A673 (cell line): Measurements from ENCODE around the gene CIT. TPM values are rescaled to one million over a fixed set of nuclear protein-coding genes. Genes with fewer than 3 reads are reported as not detected.

ENCODE experiments used
- BruUV-seq: library from RNA; stranded (reverse); fragments of 400-500 nt; replicated peaks from 2 replicates; lab custom pipeline; 2021; lab: Mats Ljungman, UMichigan
- CTCF ChIA-PET: fragments of 300-600 bp; sonication (Branson Sonifier 250); formaldehyde crosslinking; loops from one replicate; lab custom pipeline; 2022; ENCODE audit warnings: antibody characterized with exemption; lab: Charles Lee
- POLR2A ChIA-PET: fragments of 300-600 bp; sonication (Branson Sonifier 250); formaldehyde crosslinking; loops from one replicate; lab custom pipeline; 2022; ENCODE audit warnings: antibody characterized with exemption; ENCODE audit not compliant: low non-redundant PET; lab: Charles Lee
- DNase-seq: peaks from one replicate; pipeline ENCODE4 v3.0.0-alpha.2; 2015; ENCODE audit warnings: low spot score
- H3K27ac ChIP-seq: fragments of 200-600 bp; sonication (generic); 2 replicates; pipeline ENCODE4 v1.5.1; 2016; ENCODE audit warnings: mixed run types, low read depth, mild to moderate bottlenecking, mixed read lengths, antibody characterized with exemption, low read length; ENCODE audit not compliant: poor library complexity, severe bottlenecking
- H3K27me3 ChIP-seq: fragments of 200-600 bp; sonication (generic); replicated peaks from 2 replicates; pipeline ENCODE4 v1.6.1; 2017; ENCODE audit warnings: mixed run types, low read depth, mild to moderate bottlenecking, mixed read lengths, antibody characterized with exemption, low read length; ENCODE audit not compliant: insufficient read depth, poor library complexity
- H3K36me3 ChIP-seq: fragments of 200-600 bp; sonication (generic); 2 replicates; pipeline ENCODE4 v1.6.1; 2016; ENCODE audit warnings: mixed run types, mild to moderate bottlenecking, mixed read lengths, antibody characterized with exemption, low read length; ENCODE audit not compliant: insufficient read depth, poor library complexity, severe bottlenecking
- H3K4me1 ChIP-seq: fragments of 200-600 bp; sonication (generic); 2 replicates; pipeline ENCODE4 v1.6.1; 2017; ENCODE audit warnings: mixed run types, mild to moderate bottlenecking, mixed read lengths, antibody characterized with exemption, low read length; ENCODE audit not compliant: insufficient read depth, poor library complexity, severe bottlenecking
- H3K4me3 ChIP-seq: fragments of 200-600 bp; sonication (generic); 2 replicates; pipeline ENCODE4 v1.5.1; 2016; ENCODE audit warnings: low read depth, mixed run types, mild to moderate bottlenecking, mixed read lengths, low read length; ENCODE audit not compliant: poor library complexity, severe bottlenecking
- H3K9me3 ChIP-seq: fragments of 200-600 bp; sonication (generic); 2 replicates; pipeline ENCODE4 v1.6.1; 2016; ENCODE audit warnings: mixed run types, low read depth, mild to moderate bottlenecking, mixed read lengths, antibody characterized with exemption, low read length; ENCODE audit not compliant: poor library complexity, severe bottlenecking
- EZH2 ChIP-seq: fragments of 200-600 bp; sonication (generic); IDR thresholded peaks from 2 replicates; pipeline ENCODE4 v1.6.1; 2017; ENCODE audit warnings: borderline replicate concordance, low read depth, mild to moderate bottlenecking, mixed read lengths, antibody characterized with exemption, low read length; ENCODE audit not compliant: poor library complexity, severe bottlenecking
- intact Hi-C: fragments of 100-400 bp; cut with micrococcal nuclease; formaldehyde crosslinking; loops from one replicate; pipeline ENCODE4 v1.10.0; 2022; ENCODE audit not compliant: unreplicated experiment
- total RNA-seq: library from RNA; stranded (reverse); gene quantifications from 2 replicates; pipeline ENCODE4 v1.2.3, GENCODE V29; 2021
- TF ChIP-seq, protein P1 (sequence below): fragments of 300-800, 200-600 bp; sonication (generic); conservative IDR thresholded peaks from 2 replicates; pipeline ENCODE4 v1.5.1; 2017; ENCODE audit warnings: low read depth, mild to moderate bottlenecking, antibody characterized with exemption, low read length, moderate library complexity, mixed read lengths

Gene CIT
- total RNA-seq, 1 experiment from 2014 or later, result 62.4 TPM

DNA sequence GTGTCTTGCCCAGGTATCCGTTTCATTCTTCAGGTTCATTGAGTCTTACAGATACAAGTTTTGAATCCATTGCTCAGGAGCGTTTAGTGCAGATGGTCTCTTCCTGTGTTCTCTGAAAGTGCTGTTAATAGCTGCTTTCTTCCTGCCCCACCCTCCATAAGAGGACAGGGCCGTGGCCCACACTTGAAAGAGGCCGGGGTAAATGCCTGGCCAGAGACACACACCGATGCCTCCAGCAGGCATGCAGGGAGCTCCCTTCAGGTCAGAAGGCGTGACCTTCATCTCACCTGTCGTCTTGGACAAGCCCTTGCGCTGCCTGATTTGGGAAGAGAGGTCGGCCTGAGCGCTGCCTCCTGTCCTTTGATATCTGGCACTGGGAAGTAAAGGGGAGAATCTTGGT is 197.6 kb downstream of the CIT start:
- Histone ChIP-seq H3K36me3 (peaks cover 46% of the 10 kb centered on the region), H3K4me3 (no peak overlapping the region), H3K9me3 (no peaks in the 10 kb centered on the region), H3K27me3 (no peaks in the 10 kb centered on the region), H3K27ac (no peak overlapping the region), H3K4me1 (no peaks in the 10 kb centered on the region)
- POLR2A ChIA-PET, result no interaction called here
- DNase-seq, result no peak
- TF ChIP-seq EZH2, result no peak
- BruUV-seq, result no TSS peak
- CTCF ChIA-PET, result no interaction called here
- intact Hi-C loops, result no loop called here

DNA sequence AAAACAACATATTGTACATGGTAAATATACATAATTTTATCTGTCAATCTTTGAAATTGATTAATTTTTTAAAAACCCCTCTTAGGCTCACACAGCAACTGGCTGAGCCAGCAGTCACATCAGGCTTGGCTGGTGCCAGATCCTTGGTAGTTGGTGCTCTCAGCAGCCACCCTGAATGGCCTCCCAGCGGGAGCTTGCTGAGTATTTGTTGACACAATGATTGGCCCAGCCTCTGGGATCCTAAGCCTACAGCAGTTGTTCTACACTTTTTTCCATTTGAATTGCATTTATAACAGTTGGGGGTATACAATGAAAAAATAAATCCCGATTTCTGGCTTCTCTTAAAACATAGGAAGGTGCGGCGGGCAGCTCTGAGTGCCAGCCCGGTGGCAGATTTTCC is 198.0 kb downstream of the CIT start:
- Histone ChIP-seq H3K9me3 (no peaks in the 10 kb centered on the region), H3K36me3 (peaks cover 50% of the 10 kb centered on the region), H3K4me3 (no peak overlapping the region), H3K27ac (no peak overlapping the region), H3K27me3 (no peaks in the 10 kb centered on the region), H3K4me1 (no peaks in the 10 kb centered on the region)
- BruUV-seq, result no TSS peak
- no peak for TF ChIP-seq EZH2
- TF ChIP-seq, protein P1, sequence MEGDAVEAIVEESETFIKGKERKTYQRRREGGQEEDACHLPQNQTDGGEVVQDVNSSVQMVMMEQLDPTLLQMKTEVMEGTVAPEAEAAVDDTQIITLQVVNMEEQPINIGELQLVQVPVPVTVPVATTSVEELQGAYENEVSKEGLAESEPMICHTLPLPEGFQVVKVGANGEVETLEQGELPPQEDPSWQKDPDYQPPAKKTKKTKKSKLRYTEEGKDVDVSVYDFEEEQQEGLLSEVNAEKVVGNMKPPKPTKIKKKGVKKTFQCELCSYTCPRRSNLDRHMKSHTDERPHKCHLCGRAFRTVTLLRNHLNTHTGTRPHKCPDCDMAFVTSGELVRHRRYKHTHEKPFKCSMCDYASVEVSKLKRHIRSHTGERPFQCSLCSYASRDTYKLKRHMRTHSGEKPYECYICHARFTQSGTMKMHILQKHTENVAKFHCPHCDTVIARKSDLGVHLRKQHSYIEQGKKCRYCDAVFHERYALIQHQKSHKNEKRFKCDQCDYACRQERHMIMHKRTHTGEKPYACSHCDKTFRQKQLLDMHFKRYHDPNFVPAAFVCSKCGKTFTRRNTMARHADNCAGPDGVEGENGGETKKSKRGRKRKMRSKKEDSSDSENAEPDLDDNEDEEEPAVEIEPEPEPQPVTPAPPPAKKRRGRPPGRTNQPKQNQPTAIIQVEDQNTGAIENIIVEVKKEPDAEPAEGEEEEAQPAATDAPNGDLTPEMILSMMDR, result no peak
- ChIA-PET POLR2A (interaction anchor here (0.5 kb wide), 1 partner anchor 12 kb away, joined by 3 read pairs; no protein-coding TSS in a partner anchor), CTCF (no interaction called here)
- intact Hi-C loops, result no loop called here
- DNase-seq, result no peak

DNA sequence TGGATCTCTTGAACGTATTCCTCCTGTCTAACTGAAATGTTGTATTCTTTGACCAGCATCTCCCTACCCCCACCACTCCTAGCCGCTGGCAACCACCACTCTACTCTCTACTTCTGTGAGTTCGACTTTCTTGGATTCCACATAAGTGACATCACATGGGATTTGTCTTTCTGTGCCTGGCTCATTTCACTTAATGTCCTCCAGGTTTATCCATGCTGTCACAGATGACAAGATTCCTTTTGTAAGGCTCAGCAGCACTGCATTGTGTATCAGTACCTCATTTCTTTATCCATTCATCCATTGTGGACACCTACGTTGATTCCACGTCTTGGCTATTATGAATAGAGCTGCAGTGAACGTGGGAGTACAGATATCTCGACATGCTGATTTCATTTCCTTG is 198.7 kb downstream of the CIT start:
- no peak for TF ChIP-seq EZH2
- TF ChIP-seq, protein P1, result no peak
- POLR2A ChIA-PET, result interaction anchor here (0.5 kb wide), 1 partner anchor 11 kb away, joined by 3 read pairs; no protein-coding TSS in a partner anchor
- H3K27me3 ChIP-seq, result no peaks in the 10 kb centered on the region
- no peak for DNase-seq
- intact Hi-C loops, result no loop called here
- no peaks in the 10 kb centered on the region for H3K9me3 ChIP-seq
- no peak overlapping the region for H3K27ac ChIP-seq
- H3K36me3 ChIP-seq, result peaks cover 56% of the 10 kb centered on the region
- no peaks in the 10 kb centered on the region for H3K4me1 ChIP-seq
- no TSS peak for BruUV-seq
- CTCF ChIA-PET, result no interaction called here
- H3K4me3 ChIP-seq, result no peak overlapping the region

DNA sequence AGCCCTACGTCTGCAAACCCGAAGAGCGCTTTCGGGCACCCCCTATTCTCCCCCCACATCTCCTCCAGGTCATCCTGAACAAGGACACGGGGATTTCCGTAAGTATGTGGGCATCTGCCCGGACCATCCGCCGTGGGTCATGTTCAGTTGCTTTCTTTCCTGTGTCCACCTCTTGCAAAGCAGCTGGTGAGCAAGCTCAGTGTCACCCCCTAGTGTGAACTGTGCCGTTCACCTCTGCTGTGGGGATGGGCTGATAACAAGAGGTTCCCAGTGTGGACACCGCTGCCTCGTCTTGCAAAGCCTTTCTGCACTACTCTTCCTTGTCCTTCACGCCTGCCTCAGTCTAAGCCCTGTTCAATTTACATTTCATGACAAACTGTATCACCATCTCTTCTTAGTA is 200.5 kb downstream of the CIT start:
- Histone ChIP-seq H3K27ac (no peak overlapping the region), H3K9me3 (no peaks in the 10 kb centered on the region), H3K27me3 (no peaks in the 10 kb centered on the region), H3K4me1 (no peaks in the 10 kb centered on the region), H3K4me3 (no peak overlapping the region), H3K36me3 (peaks cover 69% of the 10 kb centered on the region)
- ChIA-PET POLR2A (no interaction called here), CTCF (interaction anchor here (0.5 kb wide), 1 partner anchor 360 kb away, joined by 4 read pairs; no protein-coding TSS in a partner anchor)
- no TSS peak for BruUV-seq
- no peak for DNase-seq
- intact Hi-C loops, result no loop called here
- TF ChIP-seq, protein P1, result no peak
- TF ChIP-seq EZH2, result no peak
